H1 (cell line): Measurements from ENCODE around the gene GDF3. TPM values are rescaled to one million over a fixed set of nuclear protein-coding genes. Genes with fewer than 3 reads are reported as not detected.

Experiments used
- CTCF ChIA-PET: fragments of 300-600 bp; sonication (Branson Sonifier 250); formaldehyde crosslinking; loops from one replicate; lab custom pipeline; 2021; ENCODE audit not compliant: partially characterized antibody; lab: Charles Lee
- POLR2A ChIA-PET: fragments of 300-600 bp; sonication (Branson Sonifier 250); formaldehyde crosslinking; loops from one replicate; lab custom pipeline; 2021; ENCODE audit warnings: inconsistent platforms; ENCODE audit not compliant: partially characterized antibody; lab: Charles Lee
- DNase-seq, 2 experiments: peaks; one replicate each; pipeline versions ENCODE4 v3.0.0 to v3.0.0-alpha.2; 2010 to 2022; ENCODE audit warnings: low spot score in 2 of 2, low read depth in 1 of 2, mixed read lengths in 1 of 2
- FAIRE-seq: peaks from 2 replicates; lab custom pipeline; 2011; peaks lifted over from hg19 to GRCh38; lab: Jason Lieb, UNC
- H2AFZ ChIP-seq: 2 replicates; pipeline ENCODE4 v1.8.1; 2012; ENCODE audit warnings: low read length, inconsistent platforms
- H2AK5ac ChIP-seq: 2 replicates; pipeline ENCODE4 v1.6.1; 2013; ENCODE audit warnings: low read depth, low read length
- H2BK120ac ChIP-seq: replicated peaks from 2 replicates; pipeline ENCODE3; 2013; ENCODE audit warnings: low read depth, low read length, inconsistent platforms
- H2BK12ac ChIP-seq: 2 replicates; pipeline ENCODE4 v1.6.1; 2013; ENCODE audit warnings: low read depth, low read length
- H2BK15ac ChIP-seq: 2 replicates; pipeline ENCODE4 v1.6.1; 2013; ENCODE audit warnings: low read length
- H2BK20ac ChIP-seq: 2 replicates; pipeline ENCODE4 v1.6.1; 2013; ENCODE audit warnings: low read length
- H2BK5ac ChIP-seq: 2 replicates; pipeline ENCODE4 v1.6.1; 2013; ENCODE audit warnings: low read depth, low read length
- H3K14ac ChIP-seq: 2 replicates; pipeline ENCODE4 v1.6.1; 2013; ENCODE audit warnings: inconsistent platforms; ENCODE audit not compliant: insufficient read length
- H3K18ac ChIP-seq: 2 replicates; pipeline ENCODE4 v1.6.1; 2013; ENCODE audit warnings: low read length; ENCODE audit errors: extremely low read depth
- H3K23ac ChIP-seq: 2 replicates; pipeline ENCODE4 v1.6.1; 2013; ENCODE audit warnings: inconsistent platforms; ENCODE audit not compliant: insufficient read length
- H3K23me2 ChIP-seq: 2 replicates; pipeline ENCODE4 v1.6.1; 2013; ENCODE audit warnings: low read depth, low read length
- H3K27ac ChIP-seq: 2 replicates; pipeline ENCODE4 v1.6.1; 2011; ENCODE audit warnings: low read depth, low read length, inconsistent platforms
- H3K27me3 ChIP-seq, 4 experiments: replicated peaks in 1 of 4; 1 replicate in 1 of 4; 2 replicates in 3 of 4; pipeline versions ENCODE4 v1.6.1 to v1.8.1; 2011 to 2013; ENCODE audit warnings: low read length in 3 of 4, mild to moderate bottlenecking in 3 of 4, inconsistent platforms in 2 of 4, mixed read lengths in 2 of 4, moderate library complexity in 1 of 4; ENCODE audit not compliant: control insufficient read depth in 3 of 4, insufficient read depth in 3 of 4; ENCODE audit errors: extremely low read depth in 1 of 4
- H3K36me3 ChIP-seq, 4 experiments: 2 replicates each; pipeline versions ENCODE4 v1.6.1 to v1.8.1; 2011 to 2013; ENCODE audit warnings: mild to moderate bottlenecking in 4 of 4, low read length in 3 of 4, moderate library complexity in 2 of 4, control low read depth in 1 of 4, inconsistent platforms in 1 of 4; ENCODE audit not compliant: insufficient read depth in 4 of 4, control insufficient read depth in 2 of 4
- H3K4ac ChIP-seq: replicated peaks from 2 replicates; pipeline ENCODE3; 2013; ENCODE audit warnings: low read length, low read depth, mixed read lengths, inconsistent platforms; ENCODE audit not compliant: insufficient read length
- H3K4me1 ChIP-seq, 4 experiments: replicated peaks in 1 of 4; 1 replicate in 1 of 4; 2 replicates in 3 of 4; pipeline versions ENCODE4 v1.6.1 to v1.8.1; 2011 to 2013; ENCODE audit warnings: low read length in 3 of 4, inconsistent platforms in 2 of 4, mixed read lengths in 1 of 4; ENCODE audit not compliant: insufficient read depth in 4 of 4, control insufficient read depth in 3 of 4
- H3K4me2 ChIP-seq, 2 experiments: 2 replicates each; pipeline versions ENCODE4 v1.6.1 to v1.8.1; 2011 to 2013; ENCODE audit warnings: low read depth in 2 of 2, low read length in 2 of 2, control low read depth in 1 of 2, inconsistent platforms in 1 of 2, mild to moderate bottlenecking in 1 of 2; ENCODE audit not compliant: insufficient read depth in 1 of 2
- H3K4me3 ChIP-seq, 4 experiments: fragments of 200-600, 300-600 bp in 1 of 4; sonication (generic), shearing (Covaris generic), sonication (Bioruptor Twin) in 1 of 4; 2 replicates each; pipeline versions ENCODE4 v1.5.1 to v1.8.1; 2011 to 2016; ENCODE audit warnings: low read length in 4 of 4, low read depth in 3 of 4, control low read depth in 2 of 4, inconsistent platforms in 2 of 4, mild to moderate bottlenecking in 2 of 4, mixed read lengths in 1 of 4, moderate library complexity in 1 of 4; ENCODE audit not compliant: insufficient read depth in 2 of 4; ENCODE audit errors: extremely low read depth in 1 of 4
- H3K56ac ChIP-seq: replicated peaks from 2 replicates; pipeline ENCODE3; 2013; ENCODE audit warnings: low read depth, mild to moderate bottlenecking, mixed read lengths, low read length, inconsistent platforms; ENCODE audit not compliant: insufficient read length
- H3K79me1 ChIP-seq: 2 replicates; pipeline ENCODE4 v1.6.1; 2013; ENCODE audit warnings: low read depth, low read length, control low read depth
- H3K79me2 ChIP-seq, 2 experiments: 2 replicates each; pipeline versions ENCODE4 v1.6.1 to v1.8.1; 2012 to 2013; ENCODE audit warnings: low read length in 2 of 2, mild to moderate bottlenecking in 2 of 2, inconsistent platforms in 1 of 2; ENCODE audit not compliant: insufficient read depth in 2 of 2, control insufficient read depth in 1 of 2
- H3K9ac ChIP-seq, 4 experiments: replicated peaks in 1 of 4; 1 replicate in 1 of 4; 2 replicates in 3 of 4; pipeline versions ENCODE4 v1.6.1 to v1.8.1; 2011 to 2013; ENCODE audit warnings: low read depth in 3 of 4, low read length in 3 of 4, control low read depth in 2 of 4, mild to moderate bottlenecking in 2 of 4, moderate library complexity in 2 of 4, inconsistent platforms in 1 of 4; ENCODE audit errors: extremely low read depth in 1 of 4
- H3K9me3 ChIP-seq, 2 experiments: 2 replicates each; pipeline versions ENCODE4 v1.6.1 to v1.8.1; 2012 to 2013; ENCODE audit warnings: mild to moderate bottlenecking in 2 of 2, moderate library complexity in 2 of 2, control low read depth in 1 of 2, inconsistent platforms in 1 of 2, low read depth in 1 of 2, low read length in 1 of 2, mixed read lengths in 1 of 2; ENCODE audit not compliant: insufficient read depth in 2 of 2
- H4K20me1 ChIP-seq, 2 experiments: replicated peaks in 1 of 2; 2 replicates each; pipeline versions ENCODE3 to v1.8.1; 2011 to 2013; ENCODE audit warnings: inconsistent platforms in 2 of 2, low read length in 2 of 2, mild to moderate bottlenecking in 1 of 2; ENCODE audit not compliant: insufficient read depth in 2 of 2, control insufficient read depth in 1 of 2
- H4K5ac ChIP-seq: 2 replicates; pipeline ENCODE4 v1.6.1; 2013; ENCODE audit warnings: low read length, low read depth, mixed read lengths, inconsistent platforms; ENCODE audit not compliant: insufficient read length
- H4K8ac ChIP-seq: 2 replicates; pipeline ENCODE4 v1.8.0; 2013; ENCODE audit warnings: mild to moderate bottlenecking, moderate library complexity, low read length, inconsistent platforms; ENCODE audit not compliant: insufficient read depth; ENCODE audit errors: extremely low read depth
- H4K91ac ChIP-seq: replicated peaks from 2 replicates; pipeline ENCODE3; 2013; ENCODE audit warnings: low read length, mixed read lengths, inconsistent platforms; ENCODE audit not compliant: insufficient read length
- ATF2 ChIP-seq: IDR thresholded peaks from 2 replicates; pipeline ENCODE4 v1.6.1; 2012; ENCODE audit warnings: low read length, inconsistent platforms
- CBX8 ChIP-seq: fragments of 300-800, 300-1000 bp; sonication (generic); IDR thresholded peaks from 2 replicates; pipeline ENCODE4 v1.7.1; 2016; ENCODE audit warnings: low read depth, low read length, borderline replicate concordance
- CHD2 ChIP-seq: IDR thresholded peaks from 2 replicates; pipeline ENCODE4 v1.6.1; 2012; ENCODE audit warnings: low read length, improper control_type of control experiment
- JUN ChIP-seq: IDR thresholded peaks from 2 replicates; pipeline ENCODE4 v1.6.1; 2011; ENCODE audit warnings: low read depth, mild to moderate bottlenecking, improper control_type of control experiment, low read length
- KDM4A ChIP-seq: IDR thresholded peaks from one replicate; pipeline ENCODE4 v1.7.1; 2012; ENCODE audit warnings: low read depth, mild to moderate bottlenecking, moderate library complexity, low read length, inconsistent platforms; ENCODE audit not compliant: severe bottlenecking
- MAFK ChIP-seq: IDR thresholded peaks from 2 replicates; pipeline ENCODE4 v1.6.1; 2012; ENCODE audit warnings: low read depth, mild to moderate bottlenecking, improper control_type of control experiment, low read length
- POU5F1 ChIP-seq: IDR thresholded peaks from 2 replicates; pipeline ENCODE4 v1.6.1; 2011; ENCODE audit warnings: low read depth, mild to moderate bottlenecking, low read length, moderate library complexity
- RAD21 ChIP-seq, 2 experiments: IDR thresholded peaks in 1 of 2; conservative IDR thresholded peaks in 1 of 2; 2 replicates each; pipeline ENCODE4 v1.6.1; 2011; ENCODE audit warnings: low read depth in 2 of 2, low read length in 2 of 2, improper control_type of control experiment in 1 of 2, inconsistent platforms in 1 of 2, mild to moderate bottlenecking in 1 of 2, moderate library complexity in 1 of 2
- RXRA ChIP-seq: IDR thresholded peaks from 2 replicates; pipeline ENCODE4 v1.6.1; 2011; ENCODE audit warnings: low read depth, mild to moderate bottlenecking, low read length, moderate library complexity; ENCODE audit not compliant: insufficient read depth
- SIN3A ChIP-seq, 2 experiments: IDR thresholded peaks in 1 of 2; conservative IDR thresholded peaks in 1 of 2; 2 replicates each; pipeline ENCODE4 v1.6.1; 2011 to 2012; ENCODE audit warnings: low read length in 2 of 2, improper control_type of control experiment in 1 of 2, low read depth in 1 of 2, mild to moderate bottlenecking in 1 of 2
- SIX5 ChIP-seq: IDR thresholded peaks from 2 replicates; pipeline ENCODE4 v1.6.1; 2011; ENCODE audit warnings: mild to moderate bottlenecking, low read depth, low read length
- SRF ChIP-seq: IDR thresholded peaks from 2 replicates; pipeline ENCODE4 v1.6.1; 2011; ENCODE audit warnings: mild to moderate bottlenecking, low read depth, low read length, moderate library complexity
- WGBS, 2 experiments: shearing (Covaris generic) in 1 of 2; methylation state at CpG; one replicate each; pipeline versions ENCODE4 v1.1.6 to v1.1.7; 2013 to 2015; ENCODE audit warnings: low lambda C conversion rate in 2 of 2, mixed read lengths in 2 of 2, inconsistent platforms in 1 of 2, low coverage in 1 of 2, missing lambda C conversion rate in 1 of 2; ENCODE audit not compliant: insufficient replicate concordance in 2 of 2, insufficient coverage in 1 of 2, insufficient read length in 1 of 2; ENCODE audit errors: extremely low coverage in 1 of 2, missing lambda C conversion rate in 1 of 2; 5-methylcytosine and 5-hydroxymethylcytosine counted together
- polyA plus RNA-seq, 7 experiments: library from polyadenylated mRNA; depleted of rRNA in 3 of 7; stranded (reverse) in 5 of 7; unstranded in 2 of 7; fragments of >200 nt in 5 of 7; fragments of 200-250 nt in 2 of 7; gene quantifications; 1 replicate in 5 of 7; 2 replicates in 1 of 7; 4 replicates in 1 of 7; pipeline versions ENCODE4 v1.2.1 to v1.2.3, GENCODE V29; 2011 to 2013; ENCODE audit warnings: missing spikeins in 2 of 7, mixed read lengths in 2 of 7
- total RNA-seq: library from RNA; stranded (reverse); fragmentation: NEBNext Ultra II Directional; extraction: Animal tissue kit (Norgen Biotek cat#: 25700); gene quantifications from 2 replicates; pipeline ENCODE4 v1.2.1, GENCODE V29; 2021

Gene GDF3
- total and polyA plus RNA-seq, 2 of the 8 experiments (the other 6 are each of a cell fraction or from before 2014, with no cell fraction given), result 4.3 to 16.8 TPM

DNA sequence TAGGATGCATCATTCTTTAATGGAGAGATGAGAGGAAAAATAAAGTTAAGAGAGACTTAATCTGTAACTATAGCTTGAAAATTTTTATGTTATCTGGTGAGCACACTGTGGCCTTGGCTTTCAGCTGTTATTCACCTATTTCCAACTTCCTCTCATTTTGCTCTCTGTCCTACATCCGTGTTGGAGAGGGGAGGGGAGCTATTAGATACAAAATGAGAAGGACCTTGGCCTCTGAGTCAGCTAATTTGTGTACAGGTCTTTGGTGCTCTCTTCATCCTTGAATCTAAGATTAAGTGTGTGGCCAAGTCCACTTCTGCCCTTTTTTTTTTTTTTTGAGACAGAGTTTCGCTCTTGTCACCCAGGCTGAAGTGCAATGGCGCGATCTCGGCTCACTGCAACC, 29.0 kb downstream of the GDF3 start:
- Histone ChIP-seq H3K27me3 (no peaks in the 10 kb centered on the region; a peak in 1 of 7 replicates), H3K9me3 (no peaks in the 10 kb centered on the region), H3K4me3 (no peak overlapping the region), H3K79me1 (no peaks in the 10 kb centered on the region), H3K18ac (no peak overlapping the region), H3K27ac (no peak overlapping the region), H3K4me2 (no peak overlapping the region), H2AFZ (no peak overlapping the region), H4K5ac (no peak overlapping the region), H2BK12ac (no peak overlapping the region), H3K4me1 (no peaks in the 10 kb centered on the region), H3K23ac (no peak overlapping the region), H3K14ac (no peak overlapping the region), H4K20me1 (no peaks in the 10 kb centered on the region), H3K9ac (no peak overlapping the region), H2AK5ac (no peak overlapping the region), H4K91ac (no peak overlapping the region), H2BK120ac (no peak overlapping the region), H3K23me2 (no peaks in the 10 kb centered on the region), H2BK20ac (no peak overlapping the region), H2BK5ac (no peak overlapping the region), H4K8ac (no peak overlapping the region), H3K79me2 (no peaks in the 10 kb centered on the region), H3K36me3 (no peaks in the 10 kb centered on the region), H3K4ac (no peak overlapping the region), H2BK15ac (no peak overlapping the region), H3K56ac (no peak overlapping the region)
- 91% methylated on average over 4 of the region's 5 CpGs; no CpG with 5 or more reads in 1 of the 2 experiments for WGBS, 2 experiments
- ChIA-PET POLR2A (no interaction called here), CTCF (interaction anchor here (0.6 to 3.7 kb wide), 18 partner anchors 8 to 571 kb away, joined by 3 to 23 read pairs (median 3); no protein-coding TSS in a partner anchor)
- FAIRE-seq (no peak), DNase-seq (no peak)
- TF ChIP-seq SIX5 (no peak), RXRA (no peak), SRF (no peak), JUN (no peak), CBX8 (no peak), CHD2 (no peak), KDM4A (no peak), SIN3A (conservative IDR thresholded peaks at IDR 0.05 in 1 of 2, IDR thresholded peaks at IDR 0.05 in 1 of 2; ENCODE audit: low read depth in 1 of 2, low read length in 2 of 2) (no peak), POU5F1 (no peak), RAD21 (IDR thresholded peaks at IDR 0.05 in 1 of 2, conservative IDR thresholded peaks at IDR 0.05 in 1 of 2; ENCODE audit: low read depth in 2 of 2, low read length in 2 of 2) (no peak), ATF2 (no peak), MAFK (no peak)
